ENCODE measurements around the gene DGKK.

Gene DGKK, protein sequence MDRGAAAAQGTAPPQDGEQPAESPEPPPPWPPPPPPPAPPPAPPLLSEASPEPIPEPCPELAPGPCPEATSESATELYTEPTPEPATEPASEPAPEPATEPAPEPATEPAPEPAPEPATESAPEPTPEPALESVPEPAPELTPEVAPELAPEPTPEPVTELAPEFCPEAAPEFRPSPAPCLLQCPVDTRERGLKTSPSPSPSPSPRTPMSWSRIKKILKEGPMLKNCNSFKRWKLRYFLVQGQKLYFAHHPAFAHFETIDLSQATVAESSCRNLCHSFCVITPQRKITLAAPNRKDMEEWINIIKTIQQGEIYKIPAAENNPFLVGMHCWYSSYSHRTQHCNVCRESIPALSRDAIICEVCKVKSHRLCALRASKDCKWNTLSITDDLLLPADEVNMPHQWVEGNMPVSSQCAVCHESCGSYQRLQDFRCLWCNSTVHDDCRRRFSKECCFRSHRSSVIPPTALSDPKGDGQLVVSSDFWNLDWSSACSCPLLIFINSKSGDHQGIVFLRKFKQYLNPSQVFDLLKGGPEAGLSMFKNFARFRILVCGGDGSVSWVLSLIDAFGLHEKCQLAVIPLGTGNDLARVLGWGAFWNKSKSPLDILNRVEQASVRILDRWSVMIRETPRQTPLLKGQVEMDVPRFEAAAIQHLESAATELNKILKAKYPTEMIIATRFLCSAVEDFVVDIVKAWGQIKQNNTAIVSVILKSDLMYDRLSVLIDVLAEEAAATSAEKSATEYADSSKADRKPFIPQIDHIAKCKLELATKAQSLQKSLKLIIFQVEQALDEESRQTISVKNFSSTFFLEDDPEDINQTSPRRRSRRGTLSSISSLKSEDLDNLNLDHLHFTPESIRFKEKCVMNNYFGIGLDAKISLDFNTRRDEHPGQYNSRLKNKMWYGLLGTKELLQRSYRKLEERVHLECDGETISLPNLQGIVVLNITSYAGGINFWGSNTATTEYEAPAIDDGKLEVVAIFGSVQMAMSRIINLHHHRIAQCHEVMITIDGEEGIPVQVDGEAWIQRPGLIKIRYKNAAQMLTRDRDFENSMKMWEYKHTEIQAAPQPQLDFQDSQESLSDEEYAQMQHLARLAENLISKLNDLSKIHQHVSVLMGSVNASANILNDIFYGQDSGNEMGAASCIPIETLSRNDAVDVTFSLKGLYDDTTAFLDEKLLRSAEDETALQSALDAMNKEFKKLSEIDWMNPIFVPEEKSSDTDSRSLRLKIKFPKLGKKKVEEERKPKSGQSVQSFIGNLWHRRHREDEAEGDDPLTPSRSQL

DNA sequence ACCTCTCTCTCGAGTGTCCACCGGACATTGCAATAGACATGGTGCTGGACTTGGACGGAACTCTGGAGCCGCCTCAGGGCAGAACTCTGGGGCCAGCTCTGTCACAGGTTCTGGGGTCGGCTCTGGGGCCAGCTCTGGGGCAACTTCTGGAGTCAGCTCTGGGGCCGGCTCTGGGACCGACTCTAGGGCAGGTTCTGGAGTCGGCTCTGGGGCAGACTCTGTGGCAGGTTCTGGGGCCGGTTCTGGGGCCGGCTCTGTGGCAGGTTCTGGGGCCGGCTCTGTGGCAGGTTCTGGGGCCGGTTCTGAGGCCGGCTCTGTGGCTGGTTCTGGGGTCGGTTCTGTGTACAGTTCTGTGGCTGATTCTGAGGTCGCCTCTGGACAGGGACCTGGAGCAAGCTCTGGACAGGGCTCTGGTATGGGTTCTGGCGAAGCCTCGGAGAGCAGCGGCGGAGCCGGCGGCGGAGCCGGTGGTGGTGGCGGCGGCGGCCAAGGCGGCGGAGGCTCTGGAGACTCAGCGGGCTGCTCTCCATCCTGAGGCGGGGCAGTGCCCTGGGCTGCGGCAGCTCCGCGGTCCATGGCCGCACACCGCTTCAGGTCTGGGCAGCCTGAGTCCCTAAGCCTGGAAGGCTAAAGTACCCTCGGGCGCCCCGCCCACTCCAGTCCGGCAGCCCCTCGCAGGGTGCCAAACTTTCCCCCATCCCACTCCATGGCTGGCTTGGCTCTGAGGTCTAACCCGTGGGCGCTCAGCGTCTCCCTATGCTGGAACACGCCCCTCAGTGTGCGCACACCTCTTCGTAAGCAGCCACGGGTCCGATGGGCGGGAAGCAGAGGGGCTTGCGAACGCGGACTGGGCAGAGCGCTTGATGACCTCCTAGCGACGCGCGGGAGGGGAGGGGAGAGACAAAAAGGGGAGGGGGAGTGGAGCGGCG is at the start of gene DGKK:
Gene DGKK (minus strand): TSS at position 723 of the 929 bp plus-strand sequence. CDS start 147 bp downstream, at position 576.
- DNase-seq, result no peak

DNA sequence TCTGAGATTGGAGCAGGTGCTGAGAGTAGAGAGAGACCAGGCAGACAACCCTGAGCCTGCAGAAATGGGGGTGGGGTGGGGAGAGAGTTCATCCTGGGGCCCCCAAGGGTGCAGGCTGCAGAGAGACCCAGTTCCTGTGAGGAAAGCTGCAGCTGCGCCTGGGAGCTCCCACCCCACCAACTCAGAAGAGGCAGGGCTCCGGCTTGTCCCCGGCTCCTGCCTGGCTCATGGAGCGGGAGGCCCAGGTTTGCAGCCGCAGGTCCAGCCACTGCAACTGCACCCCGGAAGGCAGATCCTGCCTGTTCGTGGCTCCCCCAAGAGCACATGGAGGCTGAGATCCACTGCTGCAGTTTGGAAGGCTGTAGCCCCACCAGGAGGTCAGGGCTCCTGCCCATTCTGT is 44.2 kb upstream of the DGKK start:
- DNase-seq, result no peak

DNA sequence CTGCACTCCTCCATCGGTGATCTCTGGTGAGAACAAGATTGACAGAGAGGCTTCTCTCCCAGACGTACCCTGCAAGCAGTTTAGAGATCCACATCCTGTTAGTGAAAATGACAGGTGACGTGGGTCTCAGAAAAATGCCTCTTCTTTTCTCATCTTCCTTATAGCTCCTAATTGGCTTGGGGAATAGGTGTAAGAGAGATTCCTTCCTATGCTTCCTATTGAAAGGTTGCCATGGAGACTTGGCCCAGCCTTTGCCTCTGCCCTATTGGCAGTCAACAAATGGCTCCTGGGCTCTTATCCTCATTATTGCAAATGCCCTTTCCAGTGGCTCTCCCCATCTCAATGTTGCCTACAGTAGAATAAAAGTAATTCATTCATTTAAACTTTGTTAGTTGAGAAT is 26.5 kb upstream of the DGKK start:
- no peak for DNase-seq

GRCh38 chrX:50495616-50496015 is 25.0 kb upstream of the DGKK start:
- DNase-seq, result no peak

GRCh38 chrX:50492720-50493119 is 22.1 kb upstream of the DGKK start:
- no peak for DNase-seq

GRCh38 chrX:50484662-50485061 is 14.0 kb upstream of the DGKK start:
- no peak for DNase-seq

DNA sequence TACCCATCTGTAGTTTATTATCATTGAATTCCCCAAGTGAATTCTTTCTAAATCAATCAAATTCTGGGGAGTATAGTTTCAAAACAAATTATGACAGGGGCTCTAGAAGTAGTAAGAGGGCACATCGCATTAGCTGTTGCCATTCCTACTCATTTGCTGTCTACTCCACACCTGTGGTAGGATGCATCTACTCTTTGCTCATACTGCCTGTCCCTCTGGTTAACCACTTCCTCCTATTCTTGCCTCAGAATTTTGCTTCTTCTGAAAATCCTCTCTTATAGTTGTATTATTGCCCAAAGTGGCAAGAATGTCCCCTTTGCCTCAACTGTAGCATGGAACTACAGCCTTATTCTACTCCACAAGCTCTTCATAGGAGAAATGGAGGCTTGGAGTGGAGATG is 12.7 kb upstream of the DGKK start:
- DNase-seq, result no peak

GRCh38 chrX:50475208-50475607 is 4.6 kb upstream of the DGKK start:
- DNase-seq, result no peak

- DNase-seq, result no peak
Measured at GRCh38 chrX:50471390-50471789, 765 bp upstream of the DGKK start.

DNA sequence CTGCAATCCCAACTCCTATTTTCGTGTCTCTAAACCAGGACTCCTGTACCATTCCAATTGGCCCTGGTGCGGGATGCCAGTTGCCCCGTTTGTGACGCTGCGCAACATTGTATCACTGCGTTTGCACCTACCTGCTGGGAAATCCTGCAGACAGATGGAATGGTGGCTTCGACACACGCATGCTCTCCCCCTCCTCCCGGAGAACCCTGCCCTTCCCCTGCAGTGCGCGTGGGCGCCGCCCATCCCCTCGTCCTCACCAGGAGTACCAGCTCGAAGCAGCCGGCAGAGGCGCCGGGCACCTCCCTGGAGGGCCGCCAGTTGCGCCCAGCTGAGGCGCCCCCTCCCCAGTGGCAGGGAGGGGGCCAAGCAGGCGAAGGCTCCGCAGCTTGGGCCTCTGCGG is 1.4 kb downstream of the DGKK start:
- no peak for DNase-seq

DNA sequence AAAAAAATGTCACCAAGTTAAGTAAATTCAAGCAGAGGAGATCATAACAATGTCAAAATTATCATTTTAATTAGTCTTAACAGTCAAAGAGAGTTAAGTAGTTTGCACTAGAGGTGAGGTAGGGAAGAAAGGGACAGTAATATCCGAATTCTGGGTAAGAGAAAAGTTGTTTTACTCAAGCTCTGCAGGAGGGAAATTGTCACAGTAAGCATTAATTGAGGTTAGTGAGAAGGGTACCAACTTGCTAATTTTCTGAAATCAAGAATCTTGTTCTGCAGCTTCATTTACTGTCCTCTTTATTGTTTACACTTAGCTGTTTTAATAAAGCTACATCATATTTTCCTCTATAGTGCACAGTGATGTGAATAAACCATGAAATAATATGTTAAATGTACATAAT is 11.0 kb downstream of the DGKK start:
- no peak for DNase-seq

- no peak for DNase-seq
Measured at GRCh38 chrX:50458483-50458882, 12.1 kb downstream of the DGKK start.

- no peak for DNase-seq
Measured at GRCh38 chrX:50456712-50457484, 13.7 kb downstream of the DGKK start.

GRCh38 chrX:50452782-50453181 is 17.8 kb downstream of the DGKK start:
- no peak for DNase-seq

DNA sequence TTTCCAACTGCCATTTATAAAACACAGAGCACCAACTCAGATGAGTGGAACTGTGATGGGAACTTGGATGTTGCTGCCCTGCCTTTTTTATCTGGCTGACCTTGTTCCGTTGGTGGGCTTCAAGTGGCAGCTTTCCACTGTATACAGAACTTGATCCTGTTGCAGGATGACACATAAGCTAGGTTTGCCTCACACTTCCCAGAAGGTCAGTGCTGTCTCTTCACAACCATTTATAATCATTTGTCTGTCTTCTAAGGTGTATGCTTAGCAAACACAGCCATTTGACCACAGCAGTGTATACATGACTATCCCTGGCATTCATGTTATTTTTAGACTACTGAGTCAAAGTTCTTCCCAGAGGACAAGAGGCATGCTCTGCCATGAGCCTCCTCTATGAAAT is 20.3 kb downstream of the DGKK start:
- DNase-seq, result no peak

DNA sequence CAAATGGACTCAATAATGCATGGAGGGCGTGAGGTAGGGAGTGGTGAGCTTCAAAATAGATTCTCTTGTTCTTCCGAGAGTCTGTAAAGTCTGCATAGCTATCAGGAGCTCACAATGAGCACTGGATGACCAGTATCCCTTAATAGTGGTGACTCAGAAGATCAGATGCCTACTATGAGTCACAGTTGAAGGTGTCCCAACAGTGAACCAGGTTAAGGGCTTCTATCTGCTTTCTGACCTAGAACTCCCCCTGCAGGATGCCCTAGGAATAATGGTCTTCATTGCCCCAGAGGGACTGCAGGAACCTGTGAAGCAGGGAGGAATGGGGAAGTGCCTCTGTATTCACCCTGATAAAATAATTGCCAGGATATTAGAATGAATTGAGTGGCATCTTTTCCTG is 22.1 kb downstream of the DGKK start:
- DNase-seq, result no peak

GRCh38 chrX:50447535-50447934 is 23.1 kb downstream of the DGKK start:
- DNase-seq, result no peak

- DNase-seq, result no peak
Measured at GRCh38 chrX:50442426-50443116, 28.1 kb downstream of the DGKK start.

GRCh38 chrX:50436797-50437196 is 33.8 kb downstream of the DGKK start:
- DNase-seq, result no peak

GRCh38 chrX:50432829-50433289 is 37.8 kb downstream of the DGKK start:
- DNase-seq, result no peak

- no peak for DNase-seq
Measured at GRCh38 chrX:50431623-50432022, 39.0 kb downstream of the DGKK start.

Data from NCI-H524 treated with DMSO at 0.1 percent for 48 hours (cell line).